ENCODE data around the gene CCDC63.

CCDC63 gene

DNA sequence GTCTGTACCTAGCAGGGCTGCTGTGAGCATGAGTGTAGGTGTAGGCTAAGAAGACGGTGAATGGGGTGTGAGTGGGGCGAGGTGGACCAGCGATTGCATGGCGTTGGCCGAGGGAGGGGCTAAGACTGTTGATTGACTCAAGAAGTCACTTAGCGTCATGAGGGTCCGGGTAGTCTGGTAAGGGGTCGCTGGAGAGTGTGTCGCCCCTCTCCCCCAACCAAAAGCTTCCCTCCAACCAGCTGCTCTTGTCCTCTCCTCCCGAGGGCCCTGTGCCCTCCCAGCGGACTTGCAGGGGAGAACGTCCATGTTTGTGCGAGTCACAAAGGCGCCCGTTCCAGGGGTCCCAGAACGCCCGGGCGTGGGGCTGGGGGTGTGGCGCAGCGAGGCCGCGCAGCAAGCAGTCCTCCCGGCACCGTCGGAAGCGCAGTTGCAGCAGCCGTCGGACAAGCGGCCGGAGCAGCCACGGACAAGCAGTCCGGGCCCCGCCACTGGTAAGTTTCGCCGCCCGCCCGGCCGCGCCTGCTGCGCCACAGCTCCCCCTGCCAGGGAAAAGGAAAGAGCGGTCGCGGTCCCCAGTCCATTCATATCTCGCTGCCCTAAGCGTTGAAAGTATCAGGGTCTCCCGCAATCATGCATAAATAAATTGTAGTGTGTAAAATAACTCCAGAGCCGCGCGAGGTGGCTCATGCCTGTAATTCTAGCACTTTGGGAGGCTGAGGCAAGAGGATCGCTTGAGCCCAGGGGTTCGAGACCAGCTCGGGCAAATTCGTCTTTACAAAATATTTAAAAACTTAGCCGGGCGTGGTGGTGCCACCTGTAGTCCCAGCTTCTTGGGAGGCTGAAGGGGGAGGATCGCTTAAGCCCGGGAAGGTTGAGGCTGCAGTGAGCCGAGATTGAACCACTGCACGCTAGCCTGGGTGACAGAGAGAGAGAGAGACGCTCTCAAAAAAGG lies at the start of gene CCDC63:
TSS of gene CCDC63 (plus strand) at position 373 of the 952 bp plus-strand sequence. CDS start 5,968 bp downstream, outside the sequence.
- no peak for DNase-seq (ENCODE audit: low read depth in 2 of 2)

DNA sequence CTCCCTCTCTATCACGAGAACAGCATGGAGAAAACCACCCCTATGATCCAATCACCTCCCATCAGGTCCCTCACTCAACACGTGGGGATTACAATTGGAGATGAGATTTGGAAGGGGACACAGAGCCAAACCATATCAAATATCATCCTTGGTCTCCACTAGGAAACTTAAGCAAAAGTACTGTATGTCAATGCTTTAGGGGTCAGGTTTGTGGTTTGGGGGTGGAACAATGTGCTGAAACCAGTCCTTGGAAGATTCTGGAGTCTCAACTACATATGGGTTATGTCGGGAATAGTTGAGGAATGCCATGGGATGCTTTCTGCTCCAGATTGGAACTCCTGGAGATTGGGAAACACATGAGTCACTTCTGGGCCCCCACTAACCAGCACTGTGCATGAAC lies 48.3 kb upstream of the CCDC63 start:
- no peak for DNase-seq (ENCODE audit: low read depth in 2 of 2)

DNA sequence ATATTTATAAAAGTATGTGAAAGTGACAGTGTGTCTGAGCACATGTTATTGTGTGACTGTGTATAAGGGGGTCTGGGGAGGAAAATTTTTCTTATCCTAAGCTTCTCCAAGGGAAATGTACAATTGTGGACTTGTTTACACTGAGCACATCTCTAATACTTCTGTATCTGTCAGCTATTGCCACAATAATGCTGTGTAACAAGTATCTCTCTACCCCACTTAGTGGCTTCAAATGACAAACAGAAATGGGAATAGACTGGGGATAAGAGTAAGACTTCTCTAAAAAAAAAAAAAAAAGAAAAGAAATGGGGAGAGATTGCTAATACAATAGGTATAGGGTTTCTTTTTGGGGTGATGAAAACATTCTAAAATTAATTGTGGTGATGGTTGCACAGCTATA lies 44.3 kb upstream of the CCDC63 start:
- DNase-seq (ENCODE audit: low read depth in 2 of 2) = no peak

DNA sequence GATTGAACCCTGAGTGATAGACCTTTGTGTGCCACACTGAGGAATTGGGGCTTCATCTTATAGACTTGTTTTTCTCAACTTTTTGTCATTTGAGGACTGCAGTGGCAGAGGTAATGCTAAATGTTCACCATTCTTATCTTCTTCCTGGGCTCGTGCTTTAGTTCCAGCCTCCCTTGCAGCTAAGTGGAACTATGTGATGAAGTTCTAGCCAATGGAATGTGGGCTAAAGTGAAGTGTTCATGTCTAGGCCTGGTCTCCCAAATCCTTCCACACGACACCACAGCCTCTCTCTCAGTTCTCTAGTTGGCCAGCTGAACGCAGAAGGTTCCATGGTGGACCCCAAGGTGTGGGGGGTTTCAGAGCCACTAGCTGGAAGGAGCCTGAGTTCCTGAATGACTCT lies 42.4 kb upstream of the CCDC63 start:
- DNase-seq (ENCODE audit: low read depth in 2 of 2) = no peak

DNA sequence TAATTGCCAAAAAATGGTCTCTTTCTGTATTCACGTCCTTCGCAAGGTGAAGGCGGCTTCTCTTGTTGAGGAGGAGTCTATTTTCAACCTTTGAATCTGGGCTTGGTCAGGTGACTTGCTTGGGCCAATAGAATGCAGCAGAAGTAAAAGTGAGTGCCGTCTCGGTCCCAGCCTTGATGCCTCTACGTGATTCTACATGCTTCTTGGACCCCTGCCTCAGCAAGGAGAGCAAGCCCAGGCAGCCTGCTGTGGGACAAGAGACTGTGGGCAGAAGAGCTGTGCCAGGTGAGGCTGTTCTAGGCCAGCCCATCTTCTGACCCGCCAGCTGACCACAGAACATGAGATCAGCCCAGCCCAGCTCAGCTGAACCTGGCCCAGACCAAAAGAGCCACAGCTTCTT lies 39.1 kb upstream of the CCDC63 start:
- no peak for DNase-seq (ENCODE audit: low read depth in 2 of 2)

DNA sequence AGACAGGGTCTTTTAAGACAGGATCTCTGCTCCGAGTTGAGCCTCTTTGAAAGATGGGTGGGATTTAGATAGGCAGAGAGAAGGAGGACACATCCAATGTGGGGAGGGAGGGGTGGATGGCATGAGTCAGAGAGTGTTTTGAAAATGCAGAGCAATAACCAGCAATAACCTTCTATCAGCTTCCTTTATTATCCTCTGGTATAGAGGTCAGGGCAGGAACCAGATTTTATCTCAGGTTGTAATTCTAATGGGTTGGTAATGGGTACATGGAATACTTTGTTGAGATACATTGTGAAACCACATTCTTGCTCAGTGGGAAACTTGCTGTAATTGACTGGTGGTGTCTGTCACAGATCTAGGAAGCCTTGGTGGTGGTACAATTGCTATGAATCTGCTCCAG lies 37.6 kb upstream of the CCDC63 start:
- DNase-seq (ENCODE audit: low read depth in 2 of 2) = no peak

DNA sequence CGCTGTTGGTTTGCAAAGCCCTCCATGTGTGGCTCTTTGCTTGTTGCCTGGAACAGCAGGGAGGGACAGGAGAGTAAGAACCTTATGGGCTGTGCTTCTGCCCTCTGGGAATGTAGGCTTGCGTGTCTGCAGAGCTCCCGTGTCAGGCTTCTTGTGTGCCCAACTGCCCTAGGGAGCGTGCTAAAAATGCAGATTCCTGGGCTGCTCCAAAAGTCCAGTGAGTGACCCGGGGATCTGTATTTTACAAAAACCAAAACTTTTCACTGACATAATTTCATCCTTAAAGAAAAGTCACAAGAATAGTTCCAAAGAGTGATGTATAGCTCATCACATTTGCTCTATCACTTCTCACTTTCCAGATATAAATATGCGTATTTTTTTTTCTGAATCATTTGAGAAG lies 34.8 kb upstream of the CCDC63 start:
- no peak for DNase-seq (ENCODE audit: low read depth in 2 of 2)

DNA sequence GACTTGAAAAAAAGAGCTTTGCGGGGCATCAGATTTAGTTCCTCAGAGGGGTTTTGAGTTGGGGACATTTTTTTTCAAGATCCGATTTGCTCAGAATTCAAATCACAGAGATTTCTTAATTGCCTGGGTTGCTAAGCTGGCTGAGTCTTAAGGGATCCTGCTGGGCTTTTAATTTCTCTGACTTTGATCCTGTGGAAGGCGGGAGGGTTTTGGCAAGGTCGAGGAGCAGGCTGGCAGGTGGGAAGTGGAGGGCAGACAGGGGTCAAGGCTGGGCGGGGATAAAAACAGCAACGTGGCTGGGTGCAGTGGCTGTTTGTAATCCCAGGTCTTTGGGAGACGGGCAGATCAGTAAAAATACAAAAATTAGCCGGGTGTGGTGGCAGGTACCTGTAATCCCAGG lies 33.5 kb upstream of the CCDC63 start:
- DNase-seq (ENCODE audit: low read depth in 2 of 2) = no peak

DNA sequence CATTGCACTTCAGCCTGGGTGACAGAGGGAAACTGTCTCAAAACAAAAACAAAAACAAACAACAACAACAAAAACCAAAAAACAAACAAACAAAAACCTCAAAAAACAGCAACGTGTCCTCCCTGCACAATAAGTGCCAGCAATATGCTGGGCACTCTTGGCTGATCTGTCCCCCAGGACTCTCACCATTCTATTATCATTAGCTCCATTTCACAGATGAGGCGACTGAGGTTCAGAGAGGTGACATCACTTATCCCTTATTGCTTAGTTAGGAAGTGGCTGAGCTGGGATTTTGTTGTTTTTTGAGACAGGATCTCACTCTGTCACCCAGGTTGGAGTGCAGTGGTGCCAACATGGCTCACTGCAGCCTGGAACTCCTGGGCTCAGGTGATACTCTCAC lies 33.0 kb upstream of the CCDC63 start:
- DNase-seq (ENCODE audit: low read depth in 2 of 2) = no peak

DNA sequence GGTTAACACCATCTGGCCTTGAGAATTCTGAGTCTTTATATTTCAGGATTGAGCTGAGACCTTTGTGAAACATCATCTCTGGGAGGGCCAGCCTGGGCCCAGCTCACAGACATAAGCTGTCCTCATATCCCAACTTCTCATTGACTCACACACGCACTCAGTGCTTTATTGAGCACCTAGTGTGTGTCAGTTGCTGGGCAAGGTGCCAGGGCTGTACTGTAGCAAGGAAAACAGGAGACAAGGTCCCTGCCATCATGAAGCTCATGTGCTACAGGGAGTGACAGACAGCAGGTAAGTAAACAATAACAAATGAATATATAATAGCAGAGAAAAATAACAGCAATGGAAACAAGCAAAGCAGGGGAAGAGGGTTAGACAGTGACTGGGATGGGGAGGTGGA lies 30.5 kb upstream of the CCDC63 start:
- no peak for DNase-seq (ENCODE audit: low read depth in 2 of 2)

DNA sequence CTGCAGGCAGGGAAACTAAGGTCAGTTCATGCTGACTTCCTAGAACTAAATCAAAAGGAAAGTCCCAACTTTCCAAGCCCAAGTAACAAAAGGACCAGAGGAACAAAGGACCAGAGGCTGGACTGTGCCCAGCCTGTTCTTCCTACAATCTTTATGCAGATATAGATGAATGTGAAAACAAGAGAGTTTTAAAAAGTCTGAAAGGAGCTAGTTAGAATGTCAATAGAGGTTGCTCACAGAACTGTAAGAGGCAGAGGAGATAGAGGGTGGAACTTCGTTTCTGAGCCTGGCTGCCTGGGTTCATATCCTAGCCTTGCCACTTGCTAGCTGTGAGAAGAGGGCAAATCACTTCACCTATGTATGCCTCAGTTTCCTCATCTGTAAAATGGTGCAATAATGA lies 30.0 kb upstream of the CCDC63 start:
- no peak for DNase-seq (ENCODE audit: low read depth in 2 of 2)

DNA sequence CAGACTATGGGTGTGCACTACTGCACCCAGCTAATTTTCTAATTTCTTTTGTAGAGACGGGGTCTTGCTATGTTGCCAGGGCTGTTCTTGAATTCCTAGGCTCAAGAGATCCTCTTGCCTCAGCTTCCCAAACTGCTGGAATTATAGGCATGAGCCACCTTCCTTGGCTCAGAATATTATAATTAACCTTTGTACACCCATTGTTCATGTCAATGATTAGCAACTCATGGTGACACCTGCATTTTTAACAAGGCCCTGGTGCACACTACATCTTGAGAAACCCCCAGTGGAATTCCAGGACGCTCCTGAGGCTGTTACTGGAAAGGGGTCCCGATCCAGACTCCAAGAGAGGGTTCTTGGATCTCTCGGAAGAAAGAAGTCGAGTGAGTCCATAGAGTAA lies 28.3 kb upstream of the CCDC63 start:
- DNase-seq (ENCODE audit: low read depth in 2 of 2) = no peak

DNA sequence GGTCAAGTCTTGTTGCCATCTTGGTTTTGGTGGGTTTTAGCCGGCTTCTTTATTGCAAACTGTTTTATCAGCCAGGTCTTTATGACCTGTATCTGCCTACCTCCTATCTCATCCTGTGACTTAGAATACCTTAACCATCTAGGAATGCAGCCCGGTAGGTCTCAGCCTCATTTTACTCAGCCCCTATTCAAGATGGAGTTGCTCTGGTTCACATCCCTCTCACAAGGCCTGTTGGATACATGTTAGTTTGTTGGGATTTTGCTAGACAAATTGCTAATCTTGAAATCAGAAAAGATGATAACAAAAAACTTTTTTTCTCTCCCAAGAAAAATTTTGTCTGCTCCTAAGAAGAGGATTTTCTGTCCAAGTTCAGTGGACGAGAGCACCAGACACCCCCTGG lies 27.6 kb upstream of the CCDC63 start:
- no peak for DNase-seq (ENCODE audit: low read depth in 2 of 2)

DNA sequence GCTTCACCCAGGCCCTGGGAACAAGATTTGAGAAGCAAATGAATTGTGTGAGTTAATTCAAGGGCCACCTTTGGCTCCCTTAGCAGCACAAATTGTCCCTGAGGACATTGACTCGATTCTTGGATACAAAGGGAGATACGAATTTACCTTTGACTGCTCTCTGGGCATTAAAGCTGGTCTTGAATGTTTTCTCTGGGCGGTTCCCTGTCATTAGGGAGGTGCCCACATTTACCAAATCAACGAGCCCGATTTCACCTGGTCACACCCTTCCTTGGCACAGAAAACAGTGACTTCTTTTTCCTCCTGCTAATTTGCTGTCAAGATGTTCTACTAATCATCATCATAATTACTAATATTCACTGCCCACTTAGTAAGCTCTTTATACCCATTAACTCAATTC lies 27.1 kb upstream of the CCDC63 start:
- DNase-seq (ENCODE audit: low read depth in 2 of 2) = no peak

DNA sequence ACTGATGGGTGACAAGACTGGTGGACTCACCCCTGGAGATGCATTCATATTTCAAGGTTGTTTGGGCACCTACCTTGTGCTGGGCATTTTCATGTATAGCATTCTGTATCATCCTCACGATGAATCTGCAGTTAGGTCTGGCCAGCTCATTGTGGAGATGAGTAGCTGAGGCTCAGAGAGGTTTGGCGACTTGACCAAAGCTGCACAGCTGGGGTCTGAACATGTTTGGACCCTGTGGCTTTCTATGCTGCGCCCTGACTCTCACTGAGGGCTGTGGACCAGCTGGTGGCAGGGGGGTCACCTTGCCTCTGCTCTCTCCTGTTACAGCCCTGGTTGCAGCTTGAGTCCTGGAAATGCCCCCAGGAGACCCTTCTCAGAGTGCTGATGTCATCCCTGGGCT lies 24.9 kb upstream of the CCDC63 start:
- DNase-seq (ENCODE audit: low read depth in 2 of 2) = no peak

DNA sequence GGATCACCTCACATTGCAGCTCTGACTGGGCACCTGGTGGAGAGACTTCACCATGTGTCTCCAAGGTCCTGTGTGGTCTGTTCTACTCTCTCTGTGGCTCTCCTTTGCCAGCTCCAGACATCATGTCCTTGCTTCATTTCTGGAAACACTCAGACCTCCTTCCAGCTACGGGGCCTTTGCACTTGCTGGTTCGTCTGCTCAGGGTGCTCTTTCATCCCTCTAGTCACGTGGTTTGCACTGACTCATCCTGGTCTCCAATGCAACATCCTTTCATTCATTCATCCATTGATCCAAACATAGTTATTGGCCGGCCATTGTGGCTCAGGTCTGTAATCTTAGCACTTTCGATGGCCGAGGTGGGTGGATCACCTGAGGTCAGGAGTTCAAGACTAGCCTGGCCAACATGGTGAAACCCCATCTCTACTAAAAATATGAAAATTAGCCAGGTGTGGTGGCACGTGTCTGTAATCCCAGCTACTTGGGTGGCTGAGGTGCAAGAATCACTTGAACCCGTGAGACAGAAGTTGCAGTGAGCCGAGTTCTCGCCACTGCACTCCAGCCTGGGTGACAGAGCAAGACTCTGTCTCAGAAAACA lies 23.9 kb upstream of the CCDC63 start:
- no peak for DNase-seq (ENCODE audit: low read depth in 2 of 2)

DNA sequence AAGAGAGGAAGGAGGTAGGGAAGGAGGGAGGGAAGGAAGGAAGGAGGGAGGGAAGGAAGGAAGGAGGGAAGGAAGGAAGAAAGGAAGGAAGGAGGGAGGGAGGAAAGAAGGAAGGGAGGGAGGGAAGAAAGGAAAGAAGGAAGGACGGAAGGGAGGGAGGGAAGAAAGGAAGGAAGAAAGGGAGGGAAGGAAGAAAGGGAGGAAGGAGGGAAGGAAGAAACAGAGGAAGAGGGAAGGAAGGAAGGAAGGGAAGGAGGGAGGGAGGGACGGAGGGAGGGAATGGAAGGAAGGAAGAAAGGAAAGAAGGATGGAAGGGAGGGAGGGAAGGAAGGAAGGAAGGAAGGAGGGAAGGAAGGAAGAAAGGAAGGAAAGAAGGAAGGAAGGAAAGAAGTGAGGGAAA lies 22.4 kb upstream of the CCDC63 start:
- DNase-seq (ENCODE audit: low read depth in 2 of 2) = no peak

DNA sequence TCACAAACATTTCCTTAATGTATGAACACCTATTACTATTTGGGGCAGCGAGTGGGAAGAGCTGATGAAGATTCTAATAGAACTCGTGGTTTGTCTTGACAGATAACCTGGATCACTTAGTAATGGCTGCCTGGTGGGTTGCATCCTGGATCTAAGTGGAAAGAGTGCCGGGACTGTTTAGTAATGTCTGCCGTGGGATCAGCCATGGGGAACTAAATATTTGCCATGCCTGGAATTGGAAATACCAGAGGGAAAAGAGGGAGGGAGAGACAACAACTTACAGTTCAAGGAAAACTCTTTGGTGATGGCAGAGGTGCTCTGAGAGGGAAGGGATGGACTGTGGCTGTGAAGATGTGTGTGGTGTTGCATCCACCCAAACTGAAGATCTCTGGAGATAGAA lies 21.3 kb upstream of the CCDC63 start:
- DNase-seq (ENCODE audit: low read depth in 2 of 2) = no peak

DNA sequence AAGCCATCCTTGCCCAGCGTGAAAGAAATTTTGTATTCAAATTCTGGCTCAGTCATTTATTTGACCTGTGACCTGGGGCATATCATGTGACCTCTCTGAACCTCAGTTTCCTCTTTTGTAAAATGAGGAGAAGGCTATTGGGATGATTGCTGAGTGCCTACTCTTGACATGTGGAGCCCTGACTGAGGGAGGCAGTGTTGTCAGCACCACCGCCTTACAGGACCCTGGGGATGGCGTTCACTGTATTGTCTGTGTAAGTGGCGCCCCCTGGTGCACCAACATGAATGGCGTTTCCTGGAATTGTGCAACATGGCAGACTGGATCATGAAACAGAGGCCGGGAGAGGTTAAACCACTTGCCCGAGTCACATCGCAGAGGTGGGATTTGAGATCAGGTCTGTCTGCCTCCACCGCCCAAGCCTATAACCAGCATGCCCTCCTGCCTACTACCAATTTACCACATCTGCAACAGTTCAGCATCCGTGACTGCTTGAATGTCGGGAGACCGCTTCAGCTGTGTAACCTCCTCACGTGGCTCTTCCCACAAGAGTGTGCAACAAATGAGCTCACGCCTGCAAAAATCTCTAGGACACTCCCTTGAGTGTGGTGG lies 20.1 kb upstream of the CCDC63 start:
- peak; percentile 76 to 86 for DNase-seq (ENCODE audit: low read depth in 2 of 2)

DNA sequence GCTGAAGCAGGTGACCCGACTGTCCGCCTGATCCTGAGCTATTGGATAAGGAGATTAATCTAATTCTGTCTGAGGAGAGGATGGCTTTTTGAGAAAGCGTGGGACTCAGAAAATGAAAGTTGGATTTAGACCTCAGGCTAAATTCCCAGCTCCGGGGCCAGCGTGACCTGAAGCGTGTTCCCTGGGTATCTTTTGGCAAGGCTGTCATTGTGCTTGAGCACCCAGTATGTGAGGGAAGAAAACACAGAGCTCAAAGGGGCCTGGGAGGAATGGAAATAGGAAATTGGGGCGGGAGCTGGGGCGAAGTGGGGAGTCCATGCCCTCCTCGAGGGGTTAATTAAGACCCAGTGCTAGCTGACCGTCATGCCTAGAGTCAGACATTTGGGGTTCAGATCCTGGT lies 17.5 kb upstream of the CCDC63 start:
- no peak for DNase-seq (ENCODE audit: low read depth in 2 of 2)

DNA sequence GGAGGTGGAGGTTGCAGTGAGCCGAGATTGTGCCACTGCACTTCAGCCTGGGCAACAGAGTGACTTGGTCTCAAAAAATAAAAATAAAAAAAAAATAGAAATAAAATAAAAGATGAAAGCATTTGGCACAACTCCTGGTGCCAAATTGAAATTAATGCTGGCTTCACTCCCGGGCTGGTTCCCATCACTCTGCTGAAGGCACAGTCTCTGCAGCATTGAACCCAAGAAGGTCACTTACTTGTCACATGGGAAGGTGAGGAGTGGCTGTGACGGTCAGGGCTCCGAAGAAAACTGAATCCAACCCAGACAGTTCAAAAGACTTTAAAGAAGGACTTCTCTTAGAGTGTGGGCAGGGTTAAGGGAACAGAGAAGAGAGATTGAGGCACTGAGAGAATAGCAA lies 10.5 kb upstream of the CCDC63 start:
- DNase-seq (ENCODE audit: low read depth in 2 of 2) = no peak

DNA sequence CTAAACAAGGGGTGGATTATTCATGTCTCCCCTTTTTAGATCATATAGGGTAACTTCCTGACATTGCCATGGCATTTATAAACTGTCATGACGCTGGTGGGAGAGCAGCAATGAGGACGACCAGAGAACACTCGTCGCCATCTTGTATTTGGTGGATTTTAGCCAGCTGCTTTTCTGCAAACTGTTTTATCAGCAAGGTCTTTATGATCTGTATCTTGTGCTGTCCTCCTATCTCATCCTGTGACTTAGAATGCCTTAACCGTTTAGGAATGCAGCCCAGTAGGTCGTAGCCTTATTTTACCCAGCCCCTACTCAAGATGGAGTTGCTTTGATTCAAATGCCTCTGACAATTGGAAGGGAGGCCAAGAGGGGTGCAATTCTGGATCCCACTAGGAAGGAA lies 5.8 kb upstream of the CCDC63 start:
- DNase-seq (ENCODE audit: low read depth in 2 of 2) = no peak

DNA sequence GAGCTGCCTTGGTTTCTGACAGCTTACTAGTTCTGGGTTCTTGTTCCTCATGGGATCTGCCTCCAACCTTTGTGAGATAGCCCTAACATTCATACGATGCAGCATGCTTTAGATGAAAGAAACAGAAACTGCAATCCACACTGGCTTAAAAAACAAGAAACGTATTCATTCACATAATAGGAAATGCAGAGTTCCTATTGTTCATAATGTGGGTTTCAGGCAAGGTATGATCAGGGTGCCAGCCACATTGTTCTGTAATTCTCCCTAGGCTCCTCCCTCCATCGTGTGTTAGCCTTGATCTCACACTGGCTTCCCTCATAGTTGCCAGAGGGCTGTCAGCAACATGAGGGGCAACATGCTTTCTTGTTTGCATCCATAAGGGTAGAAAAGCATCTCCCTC lies 2.7 kb upstream of the CCDC63 start:
- DNase-seq (ENCODE audit: low read depth in 2 of 2) = no peak

Measured in stimulated activated CD4-positive, alpha-beta T cell treated with anti-CD3 and anti-CD28 coated beads, Interleukin-15, amount 100 ng/mL, for 48 hours (primary cell).